GM12878 (cell line): Measurements from ENCODE around the gene BEST3. TPM values are rescaled to one million over a fixed set of nuclear protein-coding genes. Genes with fewer than 3 reads are reported as not detected.

Source experiments
- ATAC-seq: fragments of 200-7000 bp; cut with Tn5 transposase; 3 replicates; pipeline ENCODE4 v1.9.1; 2020; ENCODE audit warnings: mild to moderate bottlenecking, moderate library complexity
- BruUV-seq: library from RNA; stranded (reverse); fragments of 400-500 nt; replicated peaks from 2 replicates; lab custom pipeline; 2021; lab: Mats Ljungman, UMichigan
- CTCF ChIA-PET: fragments of 300-600 bp; sonication (Branson Sonifier 250); formaldehyde crosslinking; extraction: SDS; loops from one replicate; lab custom pipeline; 2021; ENCODE audit warnings: inconsistent platforms; lab: Yijun Ruan, JAX
- POLR2A ChIA-PET: fragments of 350-600 bp; formaldehyde crosslinking; extraction: SDS; loops from one replicate; lab custom pipeline; 2021; ENCODE audit warnings: inconsistent platforms; lab: Charles Lee
- RAD21 ChIA-PET: fragments of 300-600 bp; sonication (Branson Sonifier 250); formaldehyde crosslinking; loops from one replicate; lab custom pipeline; 2023; ENCODE audit warnings: antibody characterized with exemption; ENCODE audit not compliant: unreplicated experiment; lab: Charles Lee
- SMC1A ChIA-PET: fragments of 300-600 bp; sonication (Branson Sonifier 250); formaldehyde crosslinking; loops from one replicate; lab custom pipeline; 2023; ENCODE audit not compliant: unreplicated experiment, uncharacterized antibody; lab: Charles Lee
- DNase-seq: peaks from one replicate; pipeline ENCODE4 v3.0.0-alpha.2; 2011; ENCODE audit warnings: low read depth, low spot score
- FAIRE-seq: peaks from 3 replicates; lab custom pipeline; 2011; peaks lifted over from hg19 to GRCh38; lab: Jason Lieb, UNC
- H2AFZ ChIP-seq: 2 replicates; pipeline ENCODE4 v1.6.0; 2011; ENCODE audit warnings: low read depth, low read length, control low read depth; ENCODE audit not compliant: control insufficient read depth
- H3K27ac ChIP-seq: 2 replicates; pipeline ENCODE4 v1.5.1; 2011; ENCODE audit warnings: control low read depth; ENCODE audit not compliant: control insufficient read depth, insufficient read depth
- H3K27me3 ChIP-seq, 2 experiments: replicated peaks in 1 of 2; 2 replicates each; pipeline versions ENCODE4 v1.6.0 to v1.6.1; 2011; ENCODE audit warnings: low read length in 1 of 2; ENCODE audit not compliant: control insufficient read depth in 2 of 2, insufficient read depth in 2 of 2
- H3K36me3 ChIP-seq, 2 experiments: 2 replicates each; pipeline ENCODE4 v1.5.1; 2011; ENCODE audit warnings: low read length in 1 of 2; ENCODE audit not compliant: control insufficient read depth in 2 of 2, insufficient read depth in 2 of 2
- H3K4me1 ChIP-seq: 2 replicates; pipeline ENCODE4 v1.6.1; 2011; ENCODE audit warnings: mild to moderate bottlenecking, low read length, moderate library complexity, mixed read lengths; ENCODE audit not compliant: control insufficient read depth, insufficient read depth
- H3K4me2 ChIP-seq: 2 replicates; pipeline ENCODE4 v1.6.0; 2011; ENCODE audit warnings: control low read depth; ENCODE audit not compliant: control insufficient read depth, insufficient read depth
- H3K4me3 ChIP-seq: fragments of 200-600 bp; sonication (generic); 2 replicates; pipeline ENCODE4 v1.5.1; 2016
- H3K79me2 ChIP-seq: 2 replicates; pipeline ENCODE4 v1.6.0; 2011; ENCODE audit warnings: low read length; ENCODE audit not compliant: control insufficient read depth, insufficient read depth
- H3K9ac ChIP-seq: 2 replicates; pipeline ENCODE4 v1.8.0; 2011; ENCODE audit warnings: low read length, control low read depth, mixed read lengths; ENCODE audit not compliant: control insufficient read depth, insufficient read depth
- H3K9me3 ChIP-seq: replicated peaks from 3 replicates; pipeline ENCODE4 v1.5.1; 2011; ENCODE audit warnings: mild to moderate bottlenecking, low read length; ENCODE audit not compliant: control insufficient read depth, insufficient read depth
- H4K20me1 ChIP-seq: 2 replicates; pipeline ENCODE4 v1.6.0; 2011; ENCODE audit not compliant: control insufficient read depth, insufficient read depth
- DPF2 ChIP-seq: fragments of 450-650 bp; IDR thresholded peaks from 2 replicates; pipeline ENCODE4 v1.6.1; 2017; ENCODE audit warnings: mild to moderate bottlenecking
- MYB ChIP-seq: fragments of 150-350 bp; IDR thresholded peaks from 2 replicates; pipeline ENCODE4 v1.6.1; 2014; ENCODE audit warnings: mild to moderate bottlenecking, low read depth, low read length, borderline replicate concordance
- SRF ChIP-seq, 2 experiments: IDR thresholded peaks; 2 replicates each; pipeline ENCODE4 v1.6.1; 2011; ENCODE audit warnings: low read depth in 2 of 2, low read length in 2 of 2, mild to moderate bottlenecking in 1 of 2, moderate library complexity in 1 of 2
- STAT3 ChIP-seq: IDR thresholded peaks from 2 replicates; pipeline ENCODE4 v1.6.1; 2011; ENCODE audit warnings: low read depth, low read length, improper control_type of control experiment
- TARDBP ChIP-seq: IDR thresholded peaks from 2 replicates; pipeline ENCODE4 v1.6.1; 2016; ENCODE audit warnings: borderline replicate concordance
- TCF3 ChIP-seq: IDR thresholded peaks from 2 replicates; pipeline ENCODE4 v1.6.1; 2012; ENCODE audit warnings: low read depth, mild to moderate bottlenecking, low read length, borderline replicate concordance; ENCODE audit not compliant: insufficient read depth
- WGBS: methylation state at CpG from one replicate; pipeline ENCODE4 v1.1.6; 2016; ENCODE audit warnings: low lambda C conversion rate; ENCODE audit not compliant: insufficient replicate concordance, insufficient coverage; ENCODE audit errors: missing lambda C conversion rate; 5-methylcytosine and 5-hydroxymethylcytosine counted together
- in situ Hi-C: fragments of 300-500 bp; cut with MboI; formaldehyde crosslinking; loops from 9 replicates; pipeline ENCODE4 v1.14.3; 2018; ENCODE audit warnings: mixed read lengths
- intact Hi-C: fragments of 100-400 bp; cut with micrococcal nuclease; formaldehyde crosslinking; loops from one replicate; pipeline ENCODE4 v1.14.2; 2022; ENCODE audit not compliant: unreplicated experiment
- polyA plus RNA-seq, 11 experiments: library from polyadenylated mRNA; depleted of rRNA in 4 of 11; unstranded in 6 of 11; stranded (reverse) in 5 of 11; fragments of >200 nt; fragmentation: Nextera tagmentation in 4 of 11; fragmentation: Illumina TruSeq in 1 of 11; extraction: Ambion mirVana in 4 of 11; extraction: Trizol in 1 of 11; gene quantifications; 1 replicate in 1 of 11; 2 replicates in 10 of 11; pipeline versions ENCODE4 v1.2.1 to v1.2.3, GENCODE V29; 2011 to 2016; ENCODE audit warnings: inconsistent platforms in 2 of 11, missing spikeins in 2 of 11, low read depth in 1 of 11
- total RNA-seq, 4 experiments: library from RNA; depleted of rRNA in 3 of 4; stranded (reverse); fragments of >200 nt in 3 of 4; fragmentation: Illumina TruSeq in 1 of 4; extraction: Trizol in 1 of 4; gene quantifications; 2 replicates each; pipeline versions ENCODE4 v1.2.1 to v1.2.3, GENCODE V29; 2013 to 2021
- TF ChIP-seq, protein P1 (sequence below): IDR thresholded peaks from 2 replicates; pipeline ENCODE4 v1.6.1; 2011; ENCODE audit warnings: borderline replicate concordance, low read depth, mild to moderate bottlenecking, moderate library complexity, mixed read lengths, low read length; ENCODE audit not compliant: insufficient read depth; ENCODE audit errors: extremely low read length

BEST3 gene
- total and polyA plus RNA-seq, 10 of the 15 experiments (the other 5 are each of a cell fraction or from before 2014, with no cell fraction given) = not detected

DNA sequence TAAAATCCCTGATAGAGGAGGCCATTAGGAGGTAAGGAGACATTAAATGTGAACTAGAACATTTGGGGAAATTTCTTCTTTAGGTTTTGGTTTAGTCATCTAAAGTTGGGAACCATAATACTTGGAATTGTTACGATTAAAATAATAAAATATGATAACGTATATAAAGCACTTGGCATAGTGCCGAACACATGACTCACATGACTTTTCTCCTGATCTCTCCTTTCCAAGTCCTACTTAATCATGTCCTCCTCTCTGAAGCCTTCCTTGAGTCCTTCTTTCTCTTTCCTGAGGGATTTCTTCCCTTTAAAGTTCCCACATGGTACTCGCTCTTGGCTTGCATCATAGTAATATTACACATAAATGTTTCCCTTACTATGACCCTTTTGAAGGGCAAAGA, 20.0 kb downstream of the BEST3 start:
- ChIA-PET SMC1A (no interaction called here), RAD21 (no interaction called here), CTCF (no interaction called here), POLR2A (no interaction called here)
- DNase-seq (no peak), FAIRE-seq (no peak), ATAC-seq (no peak)
- Histone ChIP-seq H3K4me1 (no peaks in the 10 kb centered on the region), H3K4me2 (no peak overlapping the region), H3K9me3 (no peaks in the 10 kb centered on the region), H3K4me3 (no peak overlapping the region), H3K27ac (no peak overlapping the region), H3K36me3 (no peaks in the 10 kb centered on the region), H4K20me1 (no peaks in the 10 kb centered on the region), H2AFZ (no peak overlapping the region), H3K9ac (no peak overlapping the region), H3K79me2 (no peaks in the 10 kb centered on the region), H3K27me3 (no peaks in the 10 kb centered on the region)
- BruUV-seq = no TSS peak
- TF ChIP-seq, protein P1, sequence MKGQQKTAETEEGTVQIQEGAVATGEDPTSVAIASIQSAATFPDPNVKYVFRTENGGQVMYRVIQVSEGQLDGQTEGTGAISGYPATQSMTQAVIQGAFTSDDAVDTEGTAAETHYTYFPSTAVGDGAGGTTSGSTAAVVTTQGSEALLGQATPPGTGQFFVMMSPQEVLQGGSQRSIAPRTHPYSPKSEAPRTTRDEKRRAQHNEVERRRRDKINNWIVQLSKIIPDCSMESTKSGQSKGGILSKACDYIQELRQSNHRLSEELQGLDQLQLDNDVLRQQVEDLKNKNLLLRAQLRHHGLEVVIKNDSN = no peak
- TF ChIP-seq TCF3 (no peak), TARDBP (no peak), STAT3 (no peak), SRF (IDR thresholded peaks at IDR 0.05; ENCODE audit: low read depth in 2 of 2, low read length in 2 of 2) (no peak), DPF2 (no peak), MYB (no peak)
- whole genome bisulfite sequencing = 63% methylated on average over 4 of the region's 4 CpGs
- intact Hi-C loops = no loop called here
- in situ Hi-C loops = no loop called here
